NB4 (cell line): Measurements from ENCODE around the gene MYT1.

Experiments
- MYC ChIP-seq: IDR thresholded peaks from 2 replicates; pipeline ENCODE4 v1.6.1; 2011; ENCODE audit warnings: low read depth, low read length
- POLR2A ChIP-seq: IDR thresholded peaks from 2 replicates; pipeline ENCODE4 v1.6.1; 2011; ENCODE audit warnings: mild to moderate bottlenecking; ENCODE audit not compliant: insufficient read length; ENCODE audit errors: extremely low read depth
- TF ChIP-seq, protein P1 (sequence below): IDR thresholded peaks from one replicate; pipeline ENCODE4 v1.5.1; 2012; ENCODE audit warnings: low read depth, low read length
- TF ChIP-seq, protein P2 (sequence below): IDR thresholded peaks from 2 replicates; pipeline ENCODE4 v1.6.1; 2011; ENCODE audit warnings: low read depth, low read length

DNA sequence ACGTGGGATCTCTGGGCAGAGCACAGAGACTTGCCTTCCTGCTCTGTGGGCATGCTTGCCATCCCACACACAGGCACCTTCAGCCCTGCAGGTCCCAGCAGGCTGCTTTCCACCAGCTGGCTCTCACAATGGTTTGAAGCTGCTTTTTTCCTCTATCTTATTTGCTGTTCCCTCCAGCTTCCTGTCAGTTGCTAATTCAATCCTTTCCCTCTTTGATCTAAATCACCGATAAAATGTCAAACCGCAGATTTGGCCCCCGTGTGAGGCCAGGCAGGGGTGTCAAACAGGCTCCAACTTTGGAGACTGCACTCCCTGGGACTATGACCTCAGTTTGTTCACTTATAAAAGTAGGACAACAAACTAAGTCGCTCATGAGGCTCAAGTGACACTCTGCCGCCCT is 50.7 kb downstream of the MYT1 start:
- TF ChIP-seq POLR2A (no peak), MYC (no peak)
- TF ChIP-seq, protein P1, sequence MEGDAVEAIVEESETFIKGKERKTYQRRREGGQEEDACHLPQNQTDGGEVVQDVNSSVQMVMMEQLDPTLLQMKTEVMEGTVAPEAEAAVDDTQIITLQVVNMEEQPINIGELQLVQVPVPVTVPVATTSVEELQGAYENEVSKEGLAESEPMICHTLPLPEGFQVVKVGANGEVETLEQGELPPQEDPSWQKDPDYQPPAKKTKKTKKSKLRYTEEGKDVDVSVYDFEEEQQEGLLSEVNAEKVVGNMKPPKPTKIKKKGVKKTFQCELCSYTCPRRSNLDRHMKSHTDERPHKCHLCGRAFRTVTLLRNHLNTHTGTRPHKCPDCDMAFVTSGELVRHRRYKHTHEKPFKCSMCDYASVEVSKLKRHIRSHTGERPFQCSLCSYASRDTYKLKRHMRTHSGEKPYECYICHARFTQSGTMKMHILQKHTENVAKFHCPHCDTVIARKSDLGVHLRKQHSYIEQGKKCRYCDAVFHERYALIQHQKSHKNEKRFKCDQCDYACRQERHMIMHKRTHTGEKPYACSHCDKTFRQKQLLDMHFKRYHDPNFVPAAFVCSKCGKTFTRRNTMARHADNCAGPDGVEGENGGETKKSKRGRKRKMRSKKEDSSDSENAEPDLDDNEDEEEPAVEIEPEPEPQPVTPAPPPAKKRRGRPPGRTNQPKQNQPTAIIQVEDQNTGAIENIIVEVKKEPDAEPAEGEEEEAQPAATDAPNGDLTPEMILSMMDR, result no peak
- TF ChIP-seq, protein P2, sequence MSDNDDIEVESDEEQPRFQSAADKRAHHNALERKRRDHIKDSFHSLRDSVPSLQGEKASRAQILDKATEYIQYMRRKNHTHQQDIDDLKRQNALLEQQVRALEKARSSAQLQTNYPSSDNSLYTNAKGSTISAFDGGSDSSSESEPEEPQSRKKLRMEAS, result no peak
